Adipocyte (in vitro differentiated cells): ENCODE data around the gene TXLNA.

ENCODE experiments used
- DNase-seq: peaks from one replicate; pipeline ENCODE4 v3.0.0-alpha.2; 2015; ENCODE audit warnings: low read depth
- H3K27me3 ChIP-seq: replicated peaks from 2 replicates; pipeline ENCODE4 v1.7.0; 2013; ENCODE audit warnings: mild to moderate bottlenecking, low read length, moderate library complexity; ENCODE audit not compliant: control insufficient read depth, insufficient read depth
- H3K36me3 ChIP-seq: 2 replicates; pipeline ENCODE4 v1.7.0; 2013; ENCODE audit warnings: low read length, mild to moderate bottlenecking, moderate library complexity; ENCODE audit not compliant: control insufficient read depth, insufficient read depth, severe bottlenecking
- H3K4me1 ChIP-seq: 2 replicates; pipeline ENCODE4 v1.7.0; 2013; ENCODE audit warnings: mild to moderate bottlenecking, low read length, moderate library complexity; ENCODE audit not compliant: control insufficient read depth, insufficient read depth
- H3K4me3 ChIP-seq: 2 replicates; pipeline ENCODE4 v1.7.0; 2013; ENCODE audit warnings: mild to moderate bottlenecking, low read length, moderate library complexity
- H3K9ac ChIP-seq: 2 replicates; pipeline ENCODE4 v1.7.0; 2013; ENCODE audit warnings: mild to moderate bottlenecking, low read length, moderate library complexity
- H3K9me3 ChIP-seq: 2 replicates; pipeline ENCODE4 v1.7.0; 2013; ENCODE audit warnings: mild to moderate bottlenecking, low read length, moderate library complexity; ENCODE audit not compliant: control insufficient read depth

The TXLNA gene

GRCh38 chr1:32234792-32235191 is 55.3 kb downstream of the TXLNA start:
- no peaks in the 10 kb centered on the region for H3K27me3 ChIP-seq
- no peaks in the 10 kb centered on the region for H3K9me3 ChIP-seq
- peaks cover 28% of the 10 kb centered on the region for H3K36me3 ChIP-seq
- no peak overlapping the region for H3K4me3 ChIP-seq
- no peak overlapping the region for H3K9ac ChIP-seq
- no peak for DNase-seq
- H3K4me1 ChIP-seq, result peaks cover 23% of the 10 kb centered on the region

GRCh38 chr1:32239337-32239736 is 59.9 kb downstream of the TXLNA start:
- no peak for DNase-seq
- H3K9me3 ChIP-seq, result no peaks in the 10 kb centered on the region
- peaks cover 39% of the 10 kb centered on the region for H3K4me1 ChIP-seq
- no peaks in the 10 kb centered on the region for H3K27me3 ChIP-seq
- H3K4me3 ChIP-seq, result no peak overlapping the region
- H3K9ac ChIP-seq, result no peak overlapping the region
- H3K36me3 ChIP-seq, result no peaks in the 10 kb centered on the region

GRCh38 chr1:32239790-32240139 is 60.3 kb downstream of the TXLNA start:
- DNase-seq, result no peak
- peak overlapping the region; percentile 83 for H3K4me3 ChIP-seq
- no peaks in the 10 kb centered on the region for H3K36me3 ChIP-seq
- no peaks in the 10 kb centered on the region for H3K27me3 ChIP-seq
- H3K9me3 ChIP-seq, result no peaks in the 10 kb centered on the region
- peaks cover 35% of the 10 kb centered on the region for H3K4me1 ChIP-seq
- peak overlapping the region; percentile 85 for H3K9ac ChIP-seq

GRCh38 chr1:32240140-32240951 is 60.9 kb downstream of the TXLNA start:
- peak; percentile 76 for DNase-seq
- H3K27me3 ChIP-seq, result no peaks in the 10 kb centered on the region
- no peaks in the 10 kb centered on the region for H3K9me3 ChIP-seq

DNA sequence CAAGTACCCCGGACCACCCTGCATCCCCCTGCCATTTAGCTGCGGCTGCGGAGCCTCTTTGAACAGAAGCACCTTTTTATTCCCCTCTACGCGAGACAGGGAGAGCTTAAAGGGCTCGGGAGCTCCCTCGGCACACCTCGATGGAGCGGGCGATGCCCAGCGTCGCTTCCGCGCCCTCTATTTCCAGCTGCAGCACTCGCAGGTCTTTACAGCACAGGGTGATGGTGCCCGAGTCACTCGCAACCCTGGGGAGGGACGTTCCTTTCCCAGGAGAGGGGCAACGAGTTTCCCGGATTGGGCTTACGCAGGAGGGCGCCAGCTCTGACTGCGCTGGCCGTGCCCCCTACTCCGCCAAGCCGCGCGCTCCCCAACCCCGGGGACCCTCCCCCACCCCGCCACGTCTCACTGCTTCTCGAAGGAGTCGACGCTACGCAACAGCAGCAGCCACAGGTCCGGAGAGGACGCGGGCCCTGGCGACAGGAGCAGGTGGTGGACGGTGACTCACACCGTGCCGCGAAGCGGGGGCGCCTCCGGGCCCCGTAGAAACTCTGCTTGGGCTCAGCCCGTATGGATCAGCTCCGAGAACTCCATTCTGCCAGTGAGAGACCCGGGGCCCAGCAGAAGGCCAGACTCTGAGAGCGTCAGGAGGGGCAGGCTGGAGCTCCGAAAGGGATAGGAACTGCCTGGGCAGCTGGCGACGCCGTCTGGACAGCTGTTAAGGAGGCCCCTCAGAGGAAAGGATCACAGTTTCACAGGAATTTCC is 61.7 kb downstream of the TXLNA start:
- Histone ChIP-seq H3K4me3 (peak overlapping the region; percentile 83), H3K27me3 (no peaks in the 10 kb centered on the region), H3K36me3 (no peaks in the 10 kb centered on the region), H3K9ac (peak overlapping the region; percentile 85), H3K9me3 (no peaks in the 10 kb centered on the region), H3K4me1 (peaks cover 22% of the 10 kb centered on the region)
- DNase-seq, result peak; percentile 74

More at GRCh38 chr1:32240140-32240951, 60.9 kb downstream of the TXLNA start:
- Histone ChIP-seq H3K4me3 (peak overlapping the region; percentile 83), H3K4me1 (peaks cover 30% of the 10 kb centered on the region), H3K36me3 (no peaks in the 10 kb centered on the region), H3K9ac (peak overlapping the region; percentile 85)

- Histone ChIP-seq H3K27me3 (no peaks in the 10 kb centered on the region), H3K36me3 (no peaks in the 10 kb centered on the region), H3K9ac (no peak overlapping the region), H3K4me3 (no peak overlapping the region), H3K9me3 (no peaks in the 10 kb centered on the region), H3K4me1 (peaks cover 26% of the 10 kb centered on the region)
- no peak for DNase-seq
Observed at GRCh38 chr1:32242341-32242851, 62.9 kb downstream of the TXLNA start.

GRCh38 chr1:32246888-32247273 is 67.4 kb downstream of the TXLNA start, which contains the start of gene FAM167B:
FAM167B (plus strand) TSS chr1:32247222; CDS start chr1:32247422, 200 bp downstream.
- DNase-seq, result peak; percentile 66
- Histone ChIP-seq H3K9me3 (no peaks in the 10 kb centered on the region), H3K36me3 (no peaks in the 10 kb centered on the region), H3K4me3 (no peak within 1 kb of the TSS), H3K9ac (peak within 1 kb of the TSS; percentile 9), H3K4me1 (peaks cover 17% of the 10 kb centered on the region), H3K27me3 (no peaks in the 10 kb centered on the region)

GRCh38 chr1:32247452-32247851 is 68.0 kb downstream of the TXLNA start:
- Histone ChIP-seq H3K4me3 (no peak overlapping the region), H3K9ac (peak overlapping the region; percentile 9), H3K9me3 (no peaks in the 10 kb centered on the region), H3K27me3 (no peaks in the 10 kb centered on the region), H3K4me1 (peaks cover 17% of the 10 kb centered on the region), H3K36me3 (no peaks in the 10 kb centered on the region)
- no peak for DNase-seq
